Loucy (cell line): ENCODE data around the gene EXOSC1.

Experiments
- H2AFZ ChIP-seq: fragments of 200-600 bp; sonication (generic); 2 replicates; pipeline ENCODE4 v1.6.0; 2016; ENCODE audit warnings: antibody characterized with exemption, mild to moderate bottlenecking, low read length, moderate library complexity
- H3F3A ChIP-seq: fragments of 200-600 bp; 2 replicates; pipeline ENCODE4 v1.6.0; 2016; ENCODE audit warnings: antibody characterized with exemption, low read depth, mild to moderate bottlenecking
- H3K27me3 ChIP-seq: fragments of 200-600 bp; sonication (generic); 2 replicates; pipeline ENCODE4 v1.6.1; 2014; ENCODE audit warnings: low read length, mild to moderate bottlenecking; ENCODE audit not compliant: insufficient read depth, poor library complexity, severe bottlenecking
- H3K36me3 ChIP-seq: fragments of 200-600 bp; sonication (generic); 2 replicates; pipeline ENCODE4 v1.6.1; 2016; ENCODE audit warnings: low read length; ENCODE audit not compliant: insufficient read depth
- H3K4me1 ChIP-seq: fragments of 200-600 bp; sonication (generic); 2 replicates; pipeline ENCODE4 v1.5.1; 2014; ENCODE audit warnings: low read length, mild to moderate bottlenecking; ENCODE audit not compliant: insufficient read depth, poor library complexity, severe bottlenecking
- H3K4me2 ChIP-seq: fragments of 200-600 bp; sonication (generic); 2 replicates; pipeline ENCODE4 v1.6.0; 2014; ENCODE audit warnings: antibody characterized with exemption, low read length, low read depth, mild to moderate bottlenecking; ENCODE audit not compliant: poor library complexity, severe bottlenecking
- H3K4me3 ChIP-seq: fragments of 200-600 bp; sonication (generic); 2 replicates; pipeline ENCODE4 v1.5.1; 2014; ENCODE audit warnings: low read length, mild to moderate bottlenecking, mixed read lengths; ENCODE audit not compliant: poor library complexity, severe bottlenecking
- H3K79me2 ChIP-seq: fragments of 200-600 bp; sonication (generic); 2 replicates; pipeline ENCODE4 v1.6.1; 2014; ENCODE audit warnings: low read length; ENCODE audit not compliant: insufficient read depth
- H3K9ac ChIP-seq: fragments of 200-600 bp; sonication (generic); 2 replicates; pipeline ENCODE4 v1.6.0; 2014; ENCODE audit warnings: mild to moderate bottlenecking, low read depth, low read length, moderate library complexity; ENCODE audit not compliant: poor library complexity, severe bottlenecking
- H3K9me2 ChIP-seq: fragments of 200-600 bp; sonication (generic); replicated peaks from 2 replicates; pipeline ENCODE4 v1.6.1; 2016; ENCODE audit warnings: low read depth, low read length, mixed read lengths
- H3K9me3 ChIP-seq: fragments of 200-600 bp; sonication (generic); 2 replicates; pipeline ENCODE4 v1.6.1; 2014; ENCODE audit warnings: mild to moderate bottlenecking, antibody characterized with exemption, low read length, low read depth; ENCODE audit not compliant: insufficient read depth
- H4K20me1 ChIP-seq: fragments of 200-600 bp; sonication (generic); 2 replicates; pipeline ENCODE4 v1.6.0; 2014; ENCODE audit warnings: antibody characterized with exemption, low read length, mild to moderate bottlenecking; ENCODE audit not compliant: insufficient read depth, poor library complexity, severe bottlenecking
- CTCF ChIP-seq: fragments of 200-600 bp; sonication (generic); conservative IDR thresholded peaks from 2 replicates; pipeline ENCODE4 v1.5.1; 2014; ENCODE audit warnings: mild to moderate bottlenecking, antibody characterized with exemption, low read length
- EZH2phosphoT487 ChIP-seq: fragments of 200-600 bp; IDR thresholded peaks from 2 replicates; pipeline ENCODE4 v1.6.1; 2018; ENCODE audit warnings: antibody characterized with exemption, mild to moderate bottlenecking, moderate library complexity, borderline replicate concordance

EXOSC1 gene

GRCh38 chr10:97483506-97483905 is 37.7 kb upstream of the EXOSC1 start:
- H3K9me3 ChIP-seq = no peaks in the 10 kb centered on the region
- H3F3A ChIP-seq = no peaks in the 10 kb centered on the region
- H3K36me3 ChIP-seq = peaks cover 52% of the 10 kb centered on the region; the same call in 1 of the 2 replicates
- TF ChIP-seq CTCF (no peak), EZH2phosphoT487 (no peak)
- no peaks in the 10 kb centered on the region for H3K9me2 ChIP-seq
- H2AFZ ChIP-seq = no peak overlapping the region
- no peaks in the 10 kb centered on the region for H3K27me3 ChIP-seq
- no peak overlapping the region for H3K4me3 ChIP-seq
- no peak overlapping the region for H3K4me2 ChIP-seq
- peaks cover 33% of the 10 kb centered on the region for H3K79me2 ChIP-seq
- H4K20me1 ChIP-seq = peaks cover 10% of the 10 kb centered on the region
- no peak overlapping the region for H3K9ac ChIP-seq
- H3K4me1 ChIP-seq = no peaks in the 10 kb centered on the region

- Histone ChIP-seq H3K9me3 (no peaks in the 10 kb centered on the region), H3K9ac (no peak overlapping the region), H3K4me2 (no peak overlapping the region), H3K9me2 (no peaks in the 10 kb centered on the region), H3K36me3 (peaks cover 63% of the 10 kb centered on the region; the same call in 1 of the 2 replicates), H2AFZ (no peak overlapping the region), H3K4me3 (no peak overlapping the region), H3K4me1 (no peaks in the 10 kb centered on the region), H3K79me2 (peaks cover 23% of the 10 kb centered on the region), H3K27me3 (no peaks in the 10 kb centered on the region), H4K20me1 (peaks cover 4% of the 10 kb centered on the region), H3F3A (no peaks in the 10 kb centered on the region)
- TF ChIP-seq EZH2phosphoT487 = no peak
- TF ChIP-seq CTCF = no peak
Observed at GRCh38 chr10:97482381-97482780, 36.6 kb upstream of the EXOSC1 start.

GRCh38 chr10:97481071-97481470 is 35.3 kb upstream of the EXOSC1 start:
- H4K20me1 ChIP-seq = peaks cover 4% of the 10 kb centered on the region
- H3K4me3 ChIP-seq = no peak overlapping the region
- H3K4me2 ChIP-seq = no peak overlapping the region
- H3F3A ChIP-seq = no peaks in the 10 kb centered on the region
- H3K9me3 ChIP-seq = no peaks in the 10 kb centered on the region
- no peaks in the 10 kb centered on the region for H3K4me1 ChIP-seq
- H3K9me2 ChIP-seq = no peaks in the 10 kb centered on the region
- H3K27me3 ChIP-seq = no peaks in the 10 kb centered on the region
- no peak overlapping the region for H2AFZ ChIP-seq
- no peak for TF ChIP-seq CTCF
- TF ChIP-seq EZH2phosphoT487 = no peak
- H3K79me2 ChIP-seq = peaks cover 17% of the 10 kb centered on the region; the same call in 1 of the 2 replicates
- no peak overlapping the region for H3K9ac ChIP-seq
- H3K36me3 ChIP-seq = peaks cover 75% of the 10 kb centered on the region; the same call in 1 of the 2 replicates
